Stimulated activated naive CD4-positive, alpha-beta T cell (primary cell): Measurements from ENCODE around the gene DEPP1.
A peak's percentile ranks its signal among the peaks of the same experiment; 100 is the strongest.
"Not testable (repeated sequence)": the region's sequence is repeated elsewhere in the genome, so short reads cannot be mapped to it uniquely, and the experiment has no call there.

Experiments
- DNase-seq, 6 experiments: peaks; one replicate each; lab custom pipeline; 2025; lab: John Stamatoyannopoulos, UW

DEPP1 gene

GRCh38 chr10:44978570-44979280, at the start of gene DEPP1:
DEPP1 (minus strand) TSS chr10:44978809; CDS start chr10:44978030, 779 bp downstream.
- peak in 4 of 6 experiments; percentile 9 to 36 (median 15) for DNase-seq

- no peak for DNase-seq
Observed at GRCh38 chr10:45023426-45023825, 44.8 kb upstream of the DEPP1 start.

GRCh38 chr10:45015590-45015989, 37.0 kb upstream of the DEPP1 start:
- no peak for DNase-seq

GRCh38 chr10:45014557-45014956, 35.9 kb upstream of the DEPP1 start:
- not testable (repeated sequence) for DNase-seq

GRCh38 chr10:45008524-45009161, 30.0 kb upstream of the DEPP1 start:
- peak in 3 of 6 experiments; percentile 1 to 70 (median 58) for DNase-seq

- no peak for DNase-seq
Observed at GRCh38 chr10:45006276-45007030, 27.8 kb upstream of the DEPP1 start.

GRCh38 chr10:45005284-45005683, 26.7 kb upstream of the DEPP1 start:
- no peak for DNase-seq

- DNase-seq = no peak
Observed at GRCh38 chr10:45004661-45005060, 26.1 kb upstream of the DEPP1 start.

GRCh38 chr10:45003432-45004000, 24.9 kb upstream of the DEPP1 start:
- DNase-seq = no peak

GRCh38 chr10:45001381-45002148, 23.0 kb upstream of the DEPP1 start:
- DNase-seq = peak in 5 of 6 experiments; percentile 21 to 70 (median 22)

GRCh38 chr10:45000752-45001380, 22.3 kb upstream of the DEPP1 start, which contains the start of gene ZNF22:
ZNF22 (plus strand) TSS chr10:45000923; CDS start chr10:45003369, 2,446 bp downstream.
- peak; percentile 37 to 70 (median 50) for DNase-seq

GRCh38 chr10:45000138-45000751, 21.6 kb upstream of the DEPP1 start:
- peak in 1 of 6 experiments; percentile 17 for DNase-seq

GRCh38 chr10:44998146-44998631, 19.6 kb upstream of the DEPP1 start:
- DNase-seq = no peak

GRCh38 chr10:44997105-44997748, 18.6 kb upstream of the DEPP1 start:
- no peak for DNase-seq

GRCh38 chr10:44995914-44996669, 17.5 kb upstream of the DEPP1 start:
- DNase-seq = no peak

GRCh38 chr10:44995581-44995913, 16.9 kb upstream of the DEPP1 start:
- no peak for DNase-seq

- DNase-seq = no peak
Observed at GRCh38 chr10:44994752-44995530, 16.3 kb upstream of the DEPP1 start.
